ENCODE results near the gene OTUD7B.

GRCh38 chr1:150049926-150050325, 39.4 kb upstream of the OTUD7B start:
- TF ChIP-seq CTCF (IDR thresholded peaks at IDR 0.05), result no peak
- no peak for TF ChIP-seq POLR2A (IDR thresholded peaks at IDR 0.05)
